ENCODE results near the gene SLC44A3. TPM values are rescaled to one million over a fixed set of nuclear protein-coding genes. Genes with fewer than 3 reads are reported as not detected.

The SLC44A3 gene
- total and polyA plus RNA-seq, 2 experiments from 2014 or later: 1.2 to 17.8 TPM

- Histone ChIP-seq H3K36me3 (no peaks in the 10 kb centered on the region), H3K27me3 (no peaks in the 10 kb centered on the region), H3K9me3 (ENCODE audit: low read depth) (no peaks in the 10 kb centered on the region), H3K27ac (no peak overlapping the region), H3K4me1 (ENCODE audit: low read depth) (peaks cover 8% of the 10 kb centered on the region), H3K4me3 (no peak overlapping the region)
- TF ChIP-seq CTCF (IDR thresholded peaks at IDR 0.05; ENCODE audit: low read depth, low read length): no peak
- no peak for DNase-seq (ENCODE audit: low read depth in 1 of 2, low spot score in 1 of 2)
Measured at GRCh38 chr1:94795434-94795833, 24.7 kb upstream of the SLC44A3 start.

- no peak overlapping the region for H3K4me3 ChIP-seq
- H3K4me1 ChIP-seq (ENCODE audit: low read depth): peaks cover 14% of the 10 kb centered on the region
- TF ChIP-seq CTCF (IDR thresholded peaks at IDR 0.05; ENCODE audit: low read depth, low read length): no peak
- DNase-seq (ENCODE audit: low read depth in 1 of 2, low spot score in 1 of 2): no peak
- H3K27me3 ChIP-seq: no peaks in the 10 kb centered on the region
- H3K27ac ChIP-seq: no peak overlapping the region
- no peaks in the 10 kb centered on the region for H3K9me3 ChIP-seq (ENCODE audit: low read depth)
- H3K36me3 ChIP-seq: no peaks in the 10 kb centered on the region
Measured at GRCh38 chr1:94796266-94796665, 23.9 kb upstream of the SLC44A3 start.

GRCh38 chr1:94797291-94797690, 22.9 kb upstream of the SLC44A3 start:
- no peak for DNase-seq (ENCODE audit: low read depth in 1 of 2, low spot score in 1 of 2)
- H3K4me3 ChIP-seq: no peak overlapping the region
- TF ChIP-seq CTCF (IDR thresholded peaks at IDR 0.05; ENCODE audit: low read depth, low read length): no peak

GRCh38 chr1:94798054-94798453, 22.1 kb upstream of the SLC44A3 start:
- no peak overlapping the region for H3K4me3 ChIP-seq
- DNase-seq (ENCODE audit: low read depth in 1 of 2, low spot score in 1 of 2): no peak
- no peaks in the 10 kb centered on the region for H3K36me3 ChIP-seq
- no peaks in the 10 kb centered on the region for H3K27me3 ChIP-seq
- no peak for TF ChIP-seq CTCF (IDR thresholded peaks at IDR 0.05; ENCODE audit: low read depth, low read length)
- no peaks in the 10 kb centered on the region for H3K9me3 ChIP-seq (ENCODE audit: low read depth)
- H3K4me1 ChIP-seq (ENCODE audit: low read depth): peaks cover 22% of the 10 kb centered on the region
- no peak overlapping the region for H3K27ac ChIP-seq

More at GRCh38 chr1:94797291-94797690, 22.9 kb upstream of the SLC44A3 start:
- no peaks in the 10 kb centered on the region for H3K36me3 ChIP-seq
- no peaks in the 10 kb centered on the region for H3K9me3 ChIP-seq (ENCODE audit: low read depth)
- no peak overlapping the region for H3K27ac ChIP-seq
- H3K4me1 ChIP-seq (ENCODE audit: low read depth): peaks cover 24% of the 10 kb centered on the region
- H3K27me3 ChIP-seq: no peaks in the 10 kb centered on the region

GRCh38 chr1:94798462-94798861, 21.7 kb upstream of the SLC44A3 start:
- no peak for DNase-seq (ENCODE audit: low read depth in 1 of 2, low spot score in 1 of 2)
- Histone ChIP-seq H3K9me3 (ENCODE audit: low read depth) (no peaks in the 10 kb centered on the region), H3K27me3 (no peaks in the 10 kb centered on the region), H3K4me1 (ENCODE audit: low read depth) (peaks cover 20% of the 10 kb centered on the region), H3K36me3 (no peaks in the 10 kb centered on the region), H3K4me3 (no peak overlapping the region), H3K27ac (no peak overlapping the region)
- TF ChIP-seq CTCF (IDR thresholded peaks at IDR 0.05; ENCODE audit: low read depth, low read length): no peak

- Histone ChIP-seq H3K4me3 (no peak overlapping the region), H3K4me1 (ENCODE audit: low read depth) (peaks cover 20% of the 10 kb centered on the region), H3K36me3 (no peaks in the 10 kb centered on the region), H3K27ac (no peak overlapping the region), H3K27me3 (no peaks in the 10 kb centered on the region), H3K9me3 (ENCODE audit: low read depth) (no peaks in the 10 kb centered on the region)
- TF ChIP-seq CTCF (IDR thresholded peaks at IDR 0.05; ENCODE audit: low read depth, low read length): no peak
- no peak for DNase-seq (ENCODE audit: low read depth in 1 of 2, low spot score in 1 of 2)
Measured at GRCh38 chr1:94799206-94799605, 21.0 kb upstream of the SLC44A3 start.
